ENCODE results near the gene BMERB1.
"Not testable (repeated sequence)": the region's sequence is repeated elsewhere in the genome, so short reads cannot be mapped to it uniquely, and the experiment has no call there.

The BMERB1 gene

GRCh38 chr16:15446901-15447300 is 12.5 kb downstream of the BMERB1 start:
- TF ChIP-seq CTCF (IDR thresholded peaks at IDR 0.05): no peak
- Mint-ChIP-seq H3K9me3 (peaks cover 17% of the 10 kb centered on the region), H3K27ac (no peak overlapping the region), H3K27me3 (ENCODE audit: low read depth, poor library complexity) (peaks cover 2% of the 10 kb centered on the region), H3K36me3 (ENCODE audit: low read depth) (peaks cover 30% of the 10 kb centered on the region), H3K4me1 (no peaks in the 10 kb centered on the region), H3K4me3 (no peak overlapping the region)
- DNase-seq: no peak

GRCh38 chr16:15450624-15451023 is 16.2 kb downstream of the BMERB1 start:
- peaks cover 4% of the 10 kb centered on the region for H3K4me1 Mint-ChIP-seq
- peaks cover 5% of the 10 kb centered on the region for H3K27me3 Mint-ChIP-seq (ENCODE audit: low read depth, poor library complexity)
- no peak overlapping the region for H3K4me3 Mint-ChIP-seq
- DNase-seq: no peak
- H3K9me3 Mint-ChIP-seq: peaks cover 2% of the 10 kb centered on the region
- H3K36me3 Mint-ChIP-seq (ENCODE audit: low read depth): peaks cover 13% of the 10 kb centered on the region
- no peak for TF ChIP-seq CTCF (IDR thresholded peaks at IDR 0.05)
- no peak overlapping the region for H3K27ac Mint-ChIP-seq

- Mint-ChIP-seq H3K36me3 (ENCODE audit: low read depth) (peaks cover 10% of the 10 kb centered on the region), H3K27ac (no peak overlapping the region), H3K9me3 (no peaks in the 10 kb centered on the region), H3K4me3 (no peak overlapping the region), H3K27me3 (ENCODE audit: low read depth, poor library complexity) (peaks cover 5% of the 10 kb centered on the region), H3K4me1 (peaks cover 4% of the 10 kb centered on the region)
- no peak for DNase-seq
- no peak for TF ChIP-seq CTCF (IDR thresholded peaks at IDR 0.05)
Observed at GRCh38 chr16:15451098-15451731, 16.8 kb downstream of the BMERB1 start.

- DNase-seq: no peak
- H3K27me3 Mint-ChIP-seq (ENCODE audit: low read depth, poor library complexity): peaks cover 5% of the 10 kb centered on the region
- H3K4me1 Mint-ChIP-seq: peaks cover 6% of the 10 kb centered on the region
- no peaks in the 10 kb centered on the region for H3K9me3 Mint-ChIP-seq
- no peak overlapping the region for H3K4me3 Mint-ChIP-seq
- H3K36me3 Mint-ChIP-seq (ENCODE audit: low read depth): peaks cover 3% of the 10 kb centered on the region
- no peak for TF ChIP-seq CTCF (IDR thresholded peaks at IDR 0.05)
- H3K27ac Mint-ChIP-seq: peak overlapping the region; percentile 64
Observed at GRCh38 chr16:15452246-15452855, 18.0 kb downstream of the BMERB1 start.

- H3K27ac Mint-ChIP-seq; DNase-seq; H3K9me3 Mint-ChIP-seq; H3K27me3 Mint-ChIP-seq (ENCODE audit: low read depth, poor library complexity); H3K4me3 Mint-ChIP-seq: not testable (repeated sequence)
- Mint-ChIP-seq H3K36me3 (ENCODE audit: low read depth) (peaks cover 11% of the 10 kb centered on the region), H3K4me1 (peaks cover 12% of the 10 kb centered on the region)
Observed at GRCh38 chr16:15453296-15453695, 18.9 kb downstream of the BMERB1 start.

GRCh38 chr16:15454933-15455332 is 20.5 kb downstream of the BMERB1 start:
- Mint-ChIP-seq H3K4me1 (peaks cover 12% of the 10 kb centered on the region), H3K36me3 (ENCODE audit: low read depth) (peaks cover 11% of the 10 kb centered on the region)
- H3K9me3 Mint-ChIP-seq; DNase-seq; H3K4me3 Mint-ChIP-seq; H3K27ac Mint-ChIP-seq; H3K27me3 Mint-ChIP-seq (ENCODE audit: low read depth, poor library complexity): not testable (repeated sequence)

- Mint-ChIP-seq H3K27ac (peak overlapping the region; percentile 33), H3K27me3 (ENCODE audit: low read depth, poor library complexity) (peaks cover 2% of the 10 kb centered on the region), H3K4me1 (peaks cover 12% of the 10 kb centered on the region), H3K4me3 (no peak overlapping the region), H3K9me3 (no peaks in the 10 kb centered on the region), H3K36me3 (ENCODE audit: low read depth) (peaks cover 15% of the 10 kb centered on the region)
- DNase-seq: no peak
- no peak for TF ChIP-seq CTCF (IDR thresholded peaks at IDR 0.05)
Observed at GRCh38 chr16:15457400-15457799, 23.0 kb downstream of the BMERB1 start.

All from nephron progenitor cell (in vitro differentiated cells).